Fibroblast of lung (primary cell): ENCODE measurements around the gene TIGD4.

Experiments
- CTCF ChIP-seq, 2 donors: IDR thresholded peaks in 1 of 2; conservative IDR thresholded peaks in 1 of 2; 1 replicate in 1 of 2; 2 replicates in 1 of 2; pipeline ENCODE4 v1.5.1; 2011 to 2012; ENCODE audit warnings: low read length in 2 of 2, control low read depth in 1 of 2, inconsistent platforms in 1 of 2, low read depth in 1 of 2, mild to moderate bottlenecking in 1 of 2
- EZH2 ChIP-seq: IDR thresholded peaks from 2 replicates; pipeline ENCODE4 v1.5.1; 2012; ENCODE audit warnings: low read length, control low read depth, mild to moderate bottlenecking; ENCODE audit errors: missing control alignments

- TF ChIP-seq CTCF (conservative IDR thresholded peaks at IDR 0.05 in 1 of 2, IDR thresholded peaks at IDR 0.05 in 1 of 2; ENCODE audit: low read depth in 1 of 2, low read length in 2 of 2) (no peak), EZH2 (no peak)
Observed at GRCh38 chr4:152824561-152824960, 45.0 kb upstream of the TIGD4 start.
